SK-N-MC (cell line): ENCODE results near the gene NDST1.

Source experiments
- EZH2 ChIP-seq: fragments of 200-600 bp; sonication (generic); IDR thresholded peaks from one replicate; pipeline ENCODE4 v1.6.1; 2017; ENCODE audit warnings: antibody characterized with exemption
- POLR2AphosphoS5 ChIP-seq: IDR thresholded peaks from 2 replicates; pipeline ENCODE4 v1.6.1; 2012; ENCODE audit warnings: mild to moderate bottlenecking, low read depth, low read length, borderline replicate concordance

- no peak for TF ChIP-seq EZH2
- no peak for TF ChIP-seq POLR2AphosphoS5
Measured at GRCh38 chr5:150527038-150527437, 19.1 kb downstream of the NDST1 start.
